GM19463 (cell line): ENCODE measurements around the gene HOXA7.

Experiments
- ATAC-seq: cut with Tn5 transposase; IDR thresholded peaks from one replicate; pipeline ENCODE4 v1.9.1; 2021; ENCODE audit warnings: mild to moderate bottlenecking, moderate library complexity; ENCODE audit not compliant: unreplicated experiment

HOXA7 gene

GRCh38 chr7:27137640-27138315 is 18.7 kb downstream of the HOXA7 start:
- ATAC-seq, result no peak

- peak; percentile 56 for ATAC-seq
Measured at GRCh38 chr7:27134392-27134791, 22.1 kb downstream of the HOXA7 start.

GRCh38 chr7:27133409-27134231 is 22.9 kb downstream of the HOXA7 start:
- ATAC-seq, result no peak

- no peak for ATAC-seq
Measured at GRCh38 chr7:27132978-27133377, 23.5 kb downstream of the HOXA7 start.

GRCh38 chr7:27132214-27132613 is 24.3 kb downstream of the HOXA7 start:
- ATAC-seq, result no peak

GRCh38 chr7:27131390-27131819 is 25.1 kb downstream of the HOXA7 start:
- ATAC-seq, result no peak

- ATAC-seq, result no peak
Measured at GRCh38 chr7:27130540-27131389, 25.7 kb downstream of the HOXA7 start, which contains the start of gene HOXA4. TSS of gene HOXA4 (minus strand) at chr7:27130757. CDS start at chr7:27130733, 24 bp downstream.

GRCh38 chr7:27129729-27130539 is 26.5 kb downstream of the HOXA7 start:
- ATAC-seq, result no peak

GRCh38 chr7:27128776-27129728 is 27.4 kb downstream of the HOXA7 start:
- ATAC-seq, result no peak

- no peak for ATAC-seq
Measured at GRCh38 chr7:27128034-27128433, 28.4 kb downstream of the HOXA7 start.

GRCh38 chr7:27126596-27127327 is 29.7 kb downstream of the HOXA7 start:
- no peak for ATAC-seq

GRCh38 chr7:27125986-27126394 is 30.5 kb downstream of the HOXA7 start:
- no peak for ATAC-seq

GRCh38 chr7:27124902-27125689 is 31.4 kb downstream of the HOXA7 start:
- no peak for ATAC-seq

- no peak for ATAC-seq
Measured at GRCh38 chr7:27124096-27124901, 32.2 kb downstream of the HOXA7 start.

- ATAC-seq, result no peak
Measured at GRCh38 chr7:27123477-27124053, 32.9 kb downstream of the HOXA7 start.

GRCh38 chr7:27123007-27123476 is 33.4 kb downstream of the HOXA7 start:
- ATAC-seq, result no peak
